GM19397 (cell line): Measurements from ENCODE around the gene COMT.

Experiments
- ATAC-seq: cut with Tn5 transposase; IDR thresholded peaks from one replicate; pipeline ENCODE4 v1.9.1; 2021; ENCODE audit warnings: mild to moderate bottlenecking, moderate library complexity; ENCODE audit not compliant: unreplicated experiment

COMT gene

DNA sequence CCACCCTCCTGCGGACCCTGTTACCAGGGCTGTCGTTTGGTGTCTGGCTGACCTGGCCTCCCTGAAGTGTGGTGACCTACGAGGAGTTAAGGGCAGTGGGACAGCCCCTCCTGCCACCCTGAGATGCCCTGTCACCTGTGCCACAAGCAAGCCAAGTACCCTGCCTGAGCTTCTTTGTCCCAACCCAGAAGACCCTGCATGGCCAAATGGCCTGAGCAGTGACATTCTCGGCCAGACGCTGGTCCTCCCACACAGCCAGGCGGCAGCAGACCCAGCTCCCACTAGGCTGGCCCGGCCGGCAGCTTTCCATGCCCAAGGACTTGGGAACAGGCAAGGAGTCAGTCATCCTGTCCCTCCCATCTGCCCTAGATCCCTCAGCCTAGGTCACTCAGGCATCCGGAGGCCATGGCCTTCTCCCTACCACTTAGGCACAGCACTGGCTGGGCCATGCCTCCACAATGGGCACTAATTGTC is 67.5 kb downstream of the COMT start:
- ATAC-seq = no peak

- no peak for ATAC-seq
These were observed 68.2 kb downstream of the COMT start for GRCh38 chr22:20009582-20010306.

DNA sequence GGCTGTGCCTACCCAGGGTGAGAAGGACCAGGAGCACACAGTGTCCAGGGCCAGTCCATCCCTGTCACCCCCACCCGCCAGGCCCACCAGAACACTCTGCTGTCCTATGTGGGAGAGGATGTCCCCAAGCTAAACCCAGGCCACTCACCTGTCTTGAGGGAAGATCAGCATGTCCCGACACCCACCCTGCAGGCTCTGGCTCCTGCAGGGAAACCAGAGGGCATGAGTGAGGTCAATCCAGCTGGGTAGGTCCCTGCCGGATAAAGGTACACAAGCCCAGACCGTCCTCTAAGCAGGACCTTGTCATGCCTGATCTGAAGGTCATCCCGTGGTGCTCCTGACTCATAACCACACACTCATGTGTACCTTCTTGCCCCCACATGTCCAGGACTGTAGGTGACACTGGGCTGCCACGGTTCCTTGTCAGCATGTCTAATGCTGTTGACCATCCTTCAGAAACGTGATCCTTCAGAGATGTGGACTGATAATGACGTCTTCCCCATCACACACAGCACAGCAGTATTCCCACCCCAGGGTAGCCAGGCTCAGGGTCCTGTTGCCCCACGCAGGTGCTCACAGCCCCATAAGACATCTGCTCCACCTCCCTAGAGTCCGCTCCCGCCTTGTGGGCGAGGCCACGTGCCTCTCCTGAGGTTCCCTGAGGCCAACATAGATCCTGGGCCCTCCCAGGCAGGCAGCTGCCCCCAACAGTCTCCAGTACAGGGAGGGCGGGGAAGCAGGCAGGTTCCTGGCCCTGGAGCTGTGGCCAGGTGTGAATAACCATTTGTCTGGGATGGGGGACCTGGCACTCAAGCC is 68.9 kb downstream of the COMT start:
- ATAC-seq = no peak

DNA sequence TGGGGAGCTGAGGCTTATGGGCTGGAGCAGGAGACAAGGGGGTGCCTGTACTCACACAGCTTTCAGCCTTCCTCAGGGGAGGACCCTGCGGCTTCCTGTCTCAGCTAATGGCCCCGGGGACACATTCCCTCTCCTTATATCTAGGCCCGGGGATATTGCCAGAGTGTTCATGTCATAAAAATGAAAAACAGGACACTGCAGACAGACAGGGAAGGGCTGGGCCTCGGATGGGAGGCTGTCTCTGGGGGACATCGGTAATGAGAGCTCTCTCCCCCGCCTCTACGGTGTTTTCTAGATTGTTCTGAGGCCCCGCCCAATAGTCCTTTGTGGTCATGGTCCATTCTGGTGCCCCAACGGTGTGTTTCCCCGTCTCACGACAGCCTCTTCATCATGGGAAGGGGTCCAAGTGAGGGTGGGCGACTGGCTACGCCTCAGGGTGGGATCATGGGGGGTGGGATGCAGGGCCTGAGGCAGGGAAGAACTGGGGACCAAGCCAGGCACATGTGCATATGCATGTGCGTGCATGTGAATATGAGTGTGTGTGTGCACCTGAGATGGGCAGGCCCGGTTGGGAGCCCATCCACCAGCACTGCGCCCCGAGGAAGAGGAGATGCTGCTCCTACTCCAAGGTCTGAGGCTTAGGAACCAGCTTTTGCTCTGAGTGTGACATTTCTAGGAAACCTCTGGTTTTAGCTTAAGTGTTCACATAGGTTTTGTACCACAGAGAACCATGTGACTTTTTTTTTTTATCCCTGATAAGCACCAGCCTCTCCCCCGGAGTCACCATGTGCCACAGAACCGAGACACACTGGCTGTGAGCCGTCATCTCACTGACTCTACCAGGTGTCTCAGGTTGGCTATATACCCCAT is 69.8 kb downstream of the COMT start:
- ATAC-seq = no peak

DNA sequence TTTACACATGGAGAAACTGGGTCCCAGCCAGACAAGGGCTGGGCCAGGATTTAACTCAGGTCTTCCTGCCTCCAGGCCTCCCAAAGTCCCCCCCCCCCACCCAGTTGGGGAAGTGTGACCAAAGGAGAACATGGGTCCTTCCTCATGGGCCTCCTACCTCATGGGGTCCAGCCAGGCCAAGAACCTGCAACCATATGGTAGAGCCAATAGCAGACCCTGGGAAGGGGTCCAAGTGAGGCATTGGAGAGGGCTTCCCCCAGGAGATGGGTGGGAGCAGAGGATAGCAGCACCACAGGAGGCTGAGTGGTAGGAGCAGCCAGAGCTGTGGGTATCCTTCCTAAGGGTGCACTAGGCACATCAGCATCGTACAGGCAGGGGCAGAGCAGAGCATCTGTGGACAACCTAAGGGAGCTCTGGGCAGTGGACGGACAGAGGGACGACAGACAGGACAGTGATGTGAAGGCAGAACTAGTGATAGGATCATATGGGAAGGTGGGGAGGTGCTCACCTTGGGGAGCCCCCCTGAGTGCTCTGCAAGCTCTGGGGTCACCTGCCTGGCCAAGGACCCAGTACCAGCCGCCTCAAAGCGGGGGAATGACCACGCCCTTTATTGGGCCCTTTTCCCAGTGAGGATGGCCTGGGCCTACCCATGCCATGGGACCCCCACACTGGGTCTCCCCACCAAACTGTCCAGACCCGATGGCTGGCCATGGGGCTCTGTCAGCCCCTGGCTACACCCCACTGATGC is 70.6 kb downstream of the COMT start:
- no peak for ATAC-seq

GRCh38 chr22:20012741-20013331 is 71.3 kb downstream of the COMT start:
- no peak for ATAC-seq

- ATAC-seq = no peak
These were observed 71.9 kb downstream of the COMT start for GRCh38 chr22:20013382-20013871.

DNA sequence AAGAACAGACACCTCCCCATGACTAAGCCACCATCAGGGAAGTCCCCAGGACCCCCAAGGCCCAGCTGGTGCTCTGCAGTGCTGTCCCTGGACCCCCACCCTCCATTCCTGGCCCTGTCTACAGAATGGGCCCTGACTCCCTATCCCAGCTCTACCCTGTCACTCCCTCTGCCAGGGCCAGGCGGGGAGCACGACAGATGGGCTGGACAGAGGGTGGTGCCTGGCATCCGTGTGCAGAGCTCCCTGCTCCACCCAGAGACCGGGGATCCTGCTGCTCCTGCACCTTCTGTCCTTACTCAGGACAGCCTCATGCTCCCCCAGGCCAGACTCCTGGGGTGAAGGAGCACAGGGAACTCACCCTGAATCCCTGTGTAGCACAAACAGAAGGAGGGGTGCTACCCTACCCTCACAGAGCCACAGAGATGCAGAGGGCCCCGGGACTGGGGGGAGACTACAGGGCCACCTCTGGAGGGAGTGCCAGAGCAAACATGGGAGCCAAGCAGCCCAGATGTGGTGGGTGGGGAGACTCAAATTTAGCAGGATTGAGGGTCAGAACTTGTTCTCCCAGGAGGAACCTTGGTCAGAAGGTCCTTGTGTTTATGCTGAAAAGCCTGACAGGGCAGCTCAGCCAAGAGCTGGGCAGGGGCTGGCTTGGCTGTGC is 73.1 kb downstream of the COMT start:
- no peak for ATAC-seq

DNA sequence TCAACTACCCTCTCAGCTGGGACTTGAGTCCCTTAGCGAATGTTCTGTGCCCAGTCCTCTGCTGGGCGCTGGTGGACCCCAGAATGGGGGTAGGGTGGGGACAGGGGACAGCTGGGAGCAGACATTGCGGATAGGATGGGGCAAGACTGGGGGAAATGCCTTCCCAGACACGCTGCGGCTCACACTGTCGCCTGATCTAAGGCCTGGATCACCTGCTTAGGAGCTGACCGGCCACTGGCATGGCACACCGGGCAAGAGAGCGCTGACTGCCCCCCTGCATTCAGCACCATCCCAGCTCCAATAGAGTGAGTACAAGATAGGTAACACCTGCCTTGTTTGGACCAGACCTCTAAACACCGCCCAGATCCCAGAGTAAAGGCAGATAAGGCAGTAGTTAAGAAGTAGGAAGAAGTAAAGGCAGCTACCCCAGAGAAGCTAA is 73.6 kb downstream of the COMT start:
- no peak for ATAC-seq

GRCh38 chr22:20015971-20016733 is 74.6 kb downstream of the COMT start:
- ATAC-seq = no peak

DNA sequence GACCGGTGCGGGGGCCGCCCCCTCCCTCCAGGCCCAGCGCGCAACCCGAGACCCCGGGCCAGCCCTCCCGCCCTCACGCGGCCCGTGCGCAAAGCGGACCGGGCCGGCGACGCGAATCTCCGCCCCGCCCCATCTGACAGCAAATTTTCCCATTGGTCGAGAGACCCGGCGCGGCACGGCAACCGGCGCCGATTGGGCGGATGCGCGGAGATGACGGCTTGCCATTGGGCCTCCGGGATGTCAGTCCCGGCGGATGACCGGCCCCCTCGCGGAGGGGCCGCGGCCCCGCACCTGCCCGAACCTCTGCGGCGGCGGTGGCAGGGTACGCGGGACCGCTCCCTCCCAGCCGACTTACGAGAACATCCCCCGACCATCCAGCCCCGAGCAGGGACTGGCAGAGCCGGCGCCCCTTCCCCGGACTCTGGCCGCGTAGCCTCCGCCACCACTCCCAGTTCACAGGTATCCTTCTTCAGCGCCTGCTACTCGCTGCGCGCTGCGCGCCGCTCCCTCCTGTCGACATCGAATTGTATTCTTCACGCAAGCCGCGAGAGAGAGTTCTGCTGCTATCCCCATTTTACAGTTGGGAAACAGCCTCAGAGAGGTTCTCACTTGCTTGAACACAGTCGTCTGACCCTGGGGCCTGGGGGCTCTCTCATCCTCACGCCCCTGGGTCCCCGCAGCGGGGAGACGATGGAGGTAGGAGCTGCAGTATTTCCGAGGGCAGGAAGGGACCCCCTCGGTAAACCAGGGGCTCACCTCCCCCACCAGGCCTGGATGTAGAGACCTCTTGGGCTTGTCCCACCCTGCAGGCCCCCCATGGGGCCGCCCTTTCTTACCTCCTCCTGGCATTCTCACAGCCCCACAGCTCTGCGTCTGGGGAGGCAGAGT is 75.4 kb downstream of the COMT start, which contains the start of gene ARVCF:
Gene ARVCF, minus strand, starts transcription at position 90 of the 888 bp plus-strand sequence. CDS start 26,029 bp downstream, outside the sequence.
- ATAC-seq = peak; percentile 58

DNA sequence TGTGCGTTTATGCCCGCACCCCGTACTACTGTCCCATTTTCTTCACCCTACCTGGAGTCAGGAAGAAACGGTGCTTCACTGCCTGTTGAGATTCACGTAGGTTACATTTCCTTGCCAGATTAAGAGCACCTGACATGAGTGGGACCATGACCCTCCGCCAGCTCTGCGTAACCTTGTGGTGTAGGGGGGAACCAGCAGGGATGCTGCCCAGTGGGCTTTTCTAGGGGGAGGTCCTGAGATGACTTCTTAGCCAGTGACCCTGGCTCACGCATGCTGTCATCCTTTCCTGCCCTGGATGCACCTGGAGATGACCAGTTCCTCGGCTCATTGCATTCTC is 76.0 kb downstream of the COMT start:
- no peak for ATAC-seq

DNA sequence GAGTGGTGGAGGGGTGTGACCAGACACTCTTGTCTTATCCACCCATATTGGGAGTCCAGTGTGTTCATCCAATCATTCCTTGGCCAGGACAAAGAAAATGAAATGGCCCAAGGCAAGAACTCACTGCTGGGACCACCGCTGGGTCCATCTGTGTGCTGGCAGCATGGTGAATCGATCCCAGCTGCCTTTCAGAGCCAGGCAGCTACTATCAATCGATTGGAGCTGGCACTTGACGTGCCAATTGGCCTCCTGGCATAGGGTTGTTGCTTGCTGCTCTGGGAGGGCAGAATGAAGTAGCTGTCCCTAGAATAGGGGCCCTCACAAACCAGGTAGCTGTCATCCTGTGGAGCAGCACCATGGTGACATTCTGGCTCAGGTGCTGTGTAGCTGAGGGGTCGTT is 76.4 kb downstream of the COMT start:
- ATAC-seq = no peak
